GM12878 (cell line): ENCODE measurements around the gene WDR18. TPM values are rescaled to one million over a fixed set of nuclear protein-coding genes. Genes with fewer than 3 reads are reported as not detected.

ENCODE experiments used
- ATAC-seq: fragments of 200-7000 bp; cut with Tn5 transposase; 3 replicates; pipeline ENCODE4 v1.9.1; 2020; ENCODE audit warnings: mild to moderate bottlenecking, moderate library complexity
- BruUV-seq: library from RNA; stranded (reverse); fragments of 400-500 nt; replicated peaks from 2 replicates; lab custom pipeline; 2021; lab: Mats Ljungman, UMichigan
- CTCF ChIA-PET: fragments of 300-600 bp; sonication (Branson Sonifier 250); formaldehyde crosslinking; extraction: SDS; loops from one replicate; lab custom pipeline; 2021; ENCODE audit warnings: inconsistent platforms; lab: Yijun Ruan, JAX
- POLR2A ChIA-PET: fragments of 350-600 bp; formaldehyde crosslinking; extraction: SDS; loops from one replicate; lab custom pipeline; 2021; ENCODE audit warnings: inconsistent platforms; lab: Charles Lee
- RAD21 ChIA-PET: fragments of 300-600 bp; sonication (Branson Sonifier 250); formaldehyde crosslinking; loops from one replicate; lab custom pipeline; 2023; ENCODE audit warnings: antibody characterized with exemption; ENCODE audit not compliant: unreplicated experiment; lab: Charles Lee
- SMC1A ChIA-PET: fragments of 300-600 bp; sonication (Branson Sonifier 250); formaldehyde crosslinking; loops from one replicate; lab custom pipeline; 2023; ENCODE audit not compliant: unreplicated experiment, uncharacterized antibody; lab: Charles Lee
- DNase-seq: peaks from one replicate; pipeline ENCODE4 v3.0.0-alpha.2; 2011; ENCODE audit warnings: low read depth, low spot score
- FAIRE-seq: peaks from 3 replicates; lab custom pipeline; 2011; peaks lifted over from hg19 to GRCh38; lab: Jason Lieb, UNC
- H2AFZ ChIP-seq: 2 replicates; pipeline ENCODE4 v1.6.0; 2011; ENCODE audit warnings: low read depth, low read length, control low read depth; ENCODE audit not compliant: control insufficient read depth
- H3K27ac ChIP-seq: 2 replicates; pipeline ENCODE4 v1.5.1; 2011; ENCODE audit warnings: control low read depth; ENCODE audit not compliant: control insufficient read depth, insufficient read depth
- H3K27me3 ChIP-seq, 2 experiments: replicated peaks in 1 of 2; 2 replicates each; pipeline versions ENCODE4 v1.6.0 to v1.6.1; 2011; ENCODE audit warnings: low read length in 1 of 2; ENCODE audit not compliant: control insufficient read depth in 2 of 2, insufficient read depth in 2 of 2
- H3K36me3 ChIP-seq, 2 experiments: 2 replicates each; pipeline ENCODE4 v1.5.1; 2011; ENCODE audit warnings: low read length in 1 of 2; ENCODE audit not compliant: control insufficient read depth in 2 of 2, insufficient read depth in 2 of 2
- H3K4me1 ChIP-seq: 2 replicates; pipeline ENCODE4 v1.6.1; 2011; ENCODE audit warnings: mild to moderate bottlenecking, low read length, moderate library complexity, mixed read lengths; ENCODE audit not compliant: control insufficient read depth, insufficient read depth
- H3K4me2 ChIP-seq: 2 replicates; pipeline ENCODE4 v1.6.0; 2011; ENCODE audit warnings: control low read depth; ENCODE audit not compliant: control insufficient read depth, insufficient read depth
- H3K4me3 ChIP-seq: fragments of 200-600 bp; sonication (generic); 2 replicates; pipeline ENCODE4 v1.5.1; 2016
- H3K79me2 ChIP-seq: 2 replicates; pipeline ENCODE4 v1.6.0; 2011; ENCODE audit warnings: low read length; ENCODE audit not compliant: control insufficient read depth, insufficient read depth
- H3K9ac ChIP-seq: 2 replicates; pipeline ENCODE4 v1.8.0; 2011; ENCODE audit warnings: low read length, control low read depth, mixed read lengths; ENCODE audit not compliant: control insufficient read depth, insufficient read depth
- H3K9me3 ChIP-seq: replicated peaks from 3 replicates; pipeline ENCODE4 v1.5.1; 2011; ENCODE audit warnings: mild to moderate bottlenecking, low read length; ENCODE audit not compliant: control insufficient read depth, insufficient read depth
- H4K20me1 ChIP-seq: 2 replicates; pipeline ENCODE4 v1.6.0; 2011; ENCODE audit not compliant: control insufficient read depth, insufficient read depth
- POLR2A ChIP-seq: IDR thresholded peaks from 2 replicates; pipeline ENCODE4 v1.6.1; 2011; ENCODE audit warnings: low read depth, mild to moderate bottlenecking, low read length
- USF2 ChIP-seq: IDR thresholded peaks from 2 replicates; pipeline ENCODE4 v1.6.1; 2011; ENCODE audit warnings: low read depth, low read length, improper control_type of control experiment, borderline replicate concordance
- WGBS: methylation state at CpG from one replicate; pipeline ENCODE4 v1.1.6; 2016; ENCODE audit warnings: low lambda C conversion rate; ENCODE audit not compliant: insufficient replicate concordance, insufficient coverage; ENCODE audit errors: missing lambda C conversion rate; 5-methylcytosine and 5-hydroxymethylcytosine counted together
- in situ Hi-C: fragments of 300-500 bp; cut with MboI; formaldehyde crosslinking; loops from 9 replicates; pipeline ENCODE4 v1.14.3; 2018; ENCODE audit warnings: mixed read lengths
- intact Hi-C: fragments of 100-400 bp; cut with micrococcal nuclease; formaldehyde crosslinking; loops from one replicate; pipeline ENCODE4 v1.14.2; 2022; ENCODE audit not compliant: unreplicated experiment
- polyA plus RNA-seq, 11 experiments: library from polyadenylated mRNA; depleted of rRNA in 4 of 11; unstranded in 6 of 11; stranded (reverse) in 5 of 11; fragments of >200 nt; fragmentation: Nextera tagmentation in 4 of 11; fragmentation: Illumina TruSeq in 1 of 11; extraction: Ambion mirVana in 4 of 11; extraction: Trizol in 1 of 11; gene quantifications; 1 replicate in 1 of 11; 2 replicates in 10 of 11; pipeline versions ENCODE4 v1.2.1 to v1.2.3, GENCODE V29; 2011 to 2016; ENCODE audit warnings: inconsistent platforms in 2 of 11, missing spikeins in 2 of 11, low read depth in 1 of 11
- total RNA-seq, 4 experiments: library from RNA; depleted of rRNA in 3 of 4; stranded (reverse); fragments of >200 nt in 3 of 4; fragmentation: Illumina TruSeq in 1 of 4; extraction: Trizol in 1 of 4; gene quantifications; 2 replicates each; pipeline versions ENCODE4 v1.2.1 to v1.2.3, GENCODE V29; 2013 to 2021

WDR18 gene
- total and polyA plus RNA-seq, 10 of the 15 experiments (the other 5 are each of a cell fraction or from before 2014, with no cell fraction given): 3.0 to 206 (median 62.3) TPM

GRCh38 chr19:1015061-1015781, 31.1 kb downstream of the WDR18 start:
- intact Hi-C loops: no loop called here
- no peaks in the 10 kb centered on the region for H3K9me3 ChIP-seq
- peaks cover 6% of the 10 kb centered on the region; the same call in 1 of the 2 replicates for H4K20me1 ChIP-seq
- 93% methylated on average over 25 of the region's 29 CpGs for WGBS
- ChIA-PET CTCF (no interaction called here), SMC1A (no interaction called here), POLR2A (no interaction called here), RAD21 (no interaction called here)
- peaks cover 58% of the 10 kb centered on the region for H3K79me2 ChIP-seq
- 0 out of 2 replicates have a peak overlapping the region, but pooled peaks have one; percentile 9 for H3K27ac ChIP-seq
- TF ChIP-seq USF2 (no peak), POLR2A (0 out of 2 replicates have a peak, but pooled peaks have one; percentile 40)
- BruUV-seq: no TSS peak
- H3K9ac ChIP-seq: no peak overlapping the region
- peaks cover 3 to 31% of the 10 kb centered on the region in 2 experiments; a peak in 3 of 4 replicates for H3K36me3 ChIP-seq
- in situ Hi-C loops: no loop called here
- FAIRE-seq (no peak), ATAC-seq (no peak), DNase-seq (no peak)
- peaks cover 32% of the 10 kb centered on the region for H3K4me1 ChIP-seq
- H2AFZ ChIP-seq: no peak overlapping the region
- H3K4me3 ChIP-seq: no peak overlapping the region
- H3K27me3 ChIP-seq: no peaks in the 10 kb centered on the region
- H3K4me2 ChIP-seq: peak overlapping the region; percentile 59
